T-helper 17 cell (primary cell): ENCODE results near the gene SORL1-AS1.

ENCODE experiments used
- ATAC-seq: fragments of 150-1000 bp; cut with Tn5 transposase; 2 replicates; pipeline ENCODE4 v1.10.0; 2021; ENCODE audit warnings: mild to moderate bottlenecking, moderate library complexity
- DNase-seq, 3 donors: peaks; one replicate each; pipeline versions ENCODE4 v3.0.0 to v3.0.0-alpha.2; 2020 to 2021
- H3K9me3 ChIP-seq: one replicate; pipeline ENCODE4 v1.7.0; 2013; ENCODE audit warnings: low read length, mild to moderate bottlenecking; ENCODE audit not compliant: control insufficient read depth, poor library complexity, severe bottlenecking
- H3K27ac Mint-ChIP-seq: one replicate; pipeline ENCODE4 v1.8.0; 2022; ENCODE audit warnings: mild to moderate bottlenecking, moderate library complexity, mixed read lengths
- H3K27me3 Mint-ChIP-seq: one replicate; pipeline ENCODE4 v1.8.0; 2022; ENCODE audit warnings: mixed read lengths
- H3K36me3 Mint-ChIP-seq: one replicate; pipeline ENCODE4 v1.8.0; 2022; ENCODE audit warnings: low read depth, mixed read lengths
- H3K4me1 Mint-ChIP-seq: one replicate; pipeline ENCODE4 v1.8.0; 2022; ENCODE audit warnings: mild to moderate bottlenecking, mixed read lengths
- H3K4me3 Mint-ChIP-seq: one replicate; pipeline ENCODE4 v1.8.0; 2022; ENCODE audit warnings: mild to moderate bottlenecking, moderate library complexity, mixed read lengths

Gene SORL1-AS1

DNA sequence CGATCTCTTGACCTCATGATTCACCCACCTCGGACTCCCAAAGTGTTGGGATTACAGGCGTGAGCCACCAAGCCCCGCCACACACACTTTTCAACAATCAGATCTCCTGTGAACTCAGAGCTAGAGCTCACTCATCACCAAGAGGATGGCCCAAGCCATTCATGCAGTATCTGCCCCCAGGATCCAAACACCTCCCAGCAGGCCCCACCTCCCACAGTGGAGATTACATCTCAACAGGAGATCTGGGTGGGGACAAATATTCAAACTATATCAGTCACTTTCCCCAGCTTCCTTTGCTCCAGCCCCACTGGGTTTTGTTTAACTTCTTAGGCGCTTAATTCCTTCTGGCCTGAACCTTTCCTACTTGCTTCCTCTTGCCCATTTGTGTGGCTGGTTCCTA is 26.9 kb downstream of the SORL1-AS1 start:
- ATAC-seq = no peak
- Mint-ChIP-seq H3K4me1 (peaks cover 20% of the 10 kb centered on the region), H3K4me3 (no peak overlapping the region), H3K27ac (peak overlapping the region; percentile 72), H3K36me3 (no peaks in the 10 kb centered on the region), H3K27me3 (no peaks in the 10 kb centered on the region)
- no peak for DNase-seq
- H3K9me3 ChIP-seq = no peaks in the 10 kb centered on the region

GRCh38 chr11:121422675-121423074 is 30.1 kb downstream of the SORL1-AS1 start:
- ATAC-seq (peak; percentile 7), DNase-seq (no peak)
- no peak overlapping the region for H3K4me3 Mint-ChIP-seq
- H3K27me3 Mint-ChIP-seq = no peaks in the 10 kb centered on the region
- peak overlapping the region; percentile 39 for H3K27ac Mint-ChIP-seq
- no peaks in the 10 kb centered on the region for H3K36me3 Mint-ChIP-seq
- peaks cover 35% of the 10 kb centered on the region for H3K4me1 Mint-ChIP-seq
- H3K9me3 ChIP-seq = no peaks in the 10 kb centered on the region

- no peak for ATAC-seq
- Mint-ChIP-seq H3K4me3 (no peak overlapping the region), H3K36me3 (no peaks in the 10 kb centered on the region), H3K27ac (peak overlapping the region; percentile 95), H3K4me1 (peaks cover 40% of the 10 kb centered on the region), H3K27me3 (no peaks in the 10 kb centered on the region)
- no peak for DNase-seq
- no peaks in the 10 kb centered on the region for H3K9me3 ChIP-seq
These were observed 31.4 kb downstream of the SORL1-AS1 start for GRCh38 chr11:121421149-121421901.

DNA sequence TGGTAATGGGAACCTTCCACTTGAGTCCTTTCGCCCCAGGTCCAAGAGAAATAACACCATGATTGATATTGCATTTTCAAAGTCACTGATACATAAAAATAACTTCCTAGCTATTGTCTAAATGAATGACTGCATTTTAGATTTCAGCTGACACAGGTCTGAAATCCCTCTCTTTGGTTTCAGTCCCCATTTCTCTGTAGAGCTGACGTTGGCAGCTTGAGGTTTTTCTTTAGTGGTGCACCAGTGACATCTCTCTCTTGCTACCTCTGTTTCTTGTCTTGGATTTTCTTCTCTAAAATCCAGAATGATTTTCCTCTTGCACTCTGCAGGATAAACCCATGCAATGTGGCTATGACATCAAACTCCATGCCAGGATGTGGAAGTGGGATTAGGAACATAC is 32.4 kb downstream of the SORL1-AS1 start:
- DNase-seq (no peak), ATAC-seq (no peak)
- H3K4me3 Mint-ChIP-seq = no peak overlapping the region
- peak overlapping the region; percentile 95 for H3K27ac Mint-ChIP-seq
- H3K27me3 Mint-ChIP-seq = no peaks in the 10 kb centered on the region
- H3K9me3 ChIP-seq = no peaks in the 10 kb centered on the region
- peaks cover 44% of the 10 kb centered on the region for H3K4me1 Mint-ChIP-seq
- H3K36me3 Mint-ChIP-seq = no peaks in the 10 kb centered on the region

GRCh38 chr11:121419836-121420235 is 32.9 kb downstream of the SORL1-AS1 start:
- no peaks in the 10 kb centered on the region for H3K9me3 ChIP-seq
- H3K27me3 Mint-ChIP-seq = no peaks in the 10 kb centered on the region
- no peak for DNase-seq
- H3K4me3 Mint-ChIP-seq = no peak overlapping the region
- ATAC-seq = no peak
- H3K36me3 Mint-ChIP-seq = no peaks in the 10 kb centered on the region
- peak overlapping the region; percentile 95 for H3K27ac Mint-ChIP-seq
- peaks cover 48% of the 10 kb centered on the region for H3K4me1 Mint-ChIP-seq

DNA sequence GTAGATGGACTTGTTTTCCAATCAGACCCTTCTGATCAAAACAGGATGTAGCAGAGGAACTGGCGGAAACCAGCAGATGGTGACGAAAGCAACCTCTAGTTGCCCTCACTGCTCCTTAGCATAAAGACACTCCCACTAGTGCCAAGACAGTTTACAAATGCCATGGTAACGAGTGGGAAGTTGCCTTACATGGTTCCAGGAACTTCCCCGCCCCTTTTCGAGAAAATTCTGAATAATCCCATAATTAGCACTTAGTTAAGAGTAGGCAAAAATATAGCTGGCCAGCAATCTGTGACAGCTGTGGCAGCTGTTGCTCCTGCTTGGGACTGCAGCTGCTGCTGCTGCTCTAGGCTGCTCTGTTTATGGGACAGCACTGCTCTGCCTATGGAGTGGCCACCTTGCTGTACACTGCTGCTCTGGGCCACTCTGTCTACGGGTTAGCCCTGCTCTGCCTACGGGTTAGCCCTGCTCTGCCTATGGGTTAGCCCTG is 34.1 kb downstream of the SORL1-AS1 start:
- H3K9me3 ChIP-seq = no peaks in the 10 kb centered on the region
- peak; percentile 86 for ATAC-seq
- Mint-ChIP-seq H3K4me3 (peak overlapping the region; percentile 25), H3K27ac (peak overlapping the region; percentile 95), H3K4me1 (peaks cover 46% of the 10 kb centered on the region), H3K27me3 (no peaks in the 10 kb centered on the region), H3K36me3 (no peaks in the 10 kb centered on the region)
- peak in 2 of 3 donors; percentile 18 to 33 for DNase-seq

DNA sequence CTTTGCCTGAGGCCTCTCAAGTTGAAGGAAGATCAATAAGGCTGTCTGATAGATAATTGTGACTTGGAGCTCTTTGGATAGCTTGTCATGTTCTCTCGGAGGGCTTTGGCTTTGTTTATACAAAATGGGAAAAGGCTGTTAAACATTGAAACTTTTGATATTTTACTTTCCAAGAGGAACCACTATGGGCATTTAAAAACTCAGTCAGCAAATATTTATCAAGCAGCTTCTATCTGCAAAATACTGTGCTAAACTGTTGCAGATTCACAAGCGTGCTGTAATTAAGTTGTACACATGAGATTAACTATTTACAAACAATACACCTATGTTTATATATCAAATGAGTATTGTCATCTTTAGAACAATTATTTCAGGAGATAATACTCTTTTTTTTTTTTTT is 35.2 kb downstream of the SORL1-AS1 start:
- H3K36me3 Mint-ChIP-seq = no peaks in the 10 kb centered on the region
- peaks cover 42% of the 10 kb centered on the region for H3K4me1 Mint-ChIP-seq
- DNase-seq = no peak
- no peak for ATAC-seq
- H3K4me3 Mint-ChIP-seq = peak overlapping the region; percentile 50
- peak overlapping the region; percentile 95 for H3K27ac Mint-ChIP-seq
- no peaks in the 10 kb centered on the region for H3K27me3 Mint-ChIP-seq
- no peaks in the 10 kb centered on the region for H3K9me3 ChIP-seq

DNA sequence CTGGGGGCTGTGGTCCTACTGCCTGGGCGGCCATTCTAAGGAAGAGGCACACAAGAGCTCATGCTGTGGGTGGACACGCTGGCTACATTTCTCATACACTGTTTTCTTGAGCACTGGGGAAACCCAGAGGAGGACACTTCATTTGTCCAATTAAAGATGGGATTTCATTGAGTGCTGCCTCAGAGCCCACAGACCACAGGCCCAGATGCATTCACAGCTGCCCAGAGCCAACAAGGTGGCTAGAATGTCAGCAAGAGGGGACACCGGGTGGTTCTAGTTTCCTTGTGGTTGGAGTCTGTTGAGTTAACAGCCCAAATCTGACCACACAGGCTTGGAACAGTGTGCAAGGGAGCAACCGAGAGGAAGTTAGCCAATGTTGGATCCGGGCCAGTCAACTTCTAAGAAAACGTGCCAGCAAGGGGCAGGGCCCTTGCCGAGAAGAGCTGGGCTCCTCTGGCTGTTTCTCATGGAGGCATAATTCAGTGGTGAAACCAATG is 35.7 kb downstream of the SORL1-AS1 start:
- peak in 1 of 3 donors; percentile 35 for DNase-seq
- no peaks in the 10 kb centered on the region for H3K9me3 ChIP-seq
- Mint-ChIP-seq H3K27ac (peak overlapping the region; percentile 95), H3K36me3 (no peaks in the 10 kb centered on the region), H3K4me3 (peak overlapping the region; percentile 50), H3K27me3 (no peaks in the 10 kb centered on the region), H3K4me1 (peaks cover 39% of the 10 kb centered on the region)
- peak; percentile 56 for ATAC-seq

GRCh38 chr11:121415856-121416255 is 36.9 kb downstream of the SORL1-AS1 start:
- H3K4me3 Mint-ChIP-seq = no peak overlapping the region

DNA sequence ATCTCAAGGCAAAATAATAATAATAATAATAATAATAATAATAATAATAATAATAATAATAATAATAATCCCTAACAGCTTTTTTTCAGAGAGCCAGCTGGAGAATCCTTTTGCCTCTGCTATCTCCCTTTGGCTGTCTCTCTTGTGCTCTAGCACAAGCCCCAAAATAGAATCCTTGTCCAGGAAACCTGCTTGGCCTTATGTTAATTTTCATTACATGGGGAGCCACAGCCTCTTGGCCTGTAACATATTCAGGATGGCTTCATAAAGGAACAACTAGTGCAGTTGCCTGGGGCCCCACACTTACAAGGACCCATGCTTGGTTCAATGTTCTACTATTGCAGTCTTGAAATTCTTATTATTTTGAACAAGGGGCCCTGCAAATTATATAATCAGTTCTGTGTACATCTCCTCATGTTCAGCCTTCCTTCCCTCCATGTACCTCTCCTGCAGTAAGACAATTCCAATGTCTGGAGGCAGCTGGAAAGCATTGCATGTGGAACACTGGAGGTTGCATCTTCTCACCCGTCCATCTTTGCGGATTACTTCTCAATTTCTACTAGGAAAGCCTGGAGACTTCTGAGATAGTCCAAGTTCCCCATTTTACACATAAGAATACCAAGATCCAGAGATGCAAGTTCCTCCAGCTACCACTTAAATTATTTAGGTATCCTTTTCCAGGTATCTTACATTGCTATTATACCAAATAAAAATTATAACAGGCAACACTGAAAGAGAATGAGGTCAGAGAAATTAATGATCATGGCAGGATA is 38.4 kb downstream of the SORL1-AS1 start:
- Mint-ChIP-seq H3K4me3 (no peak overlapping the region), H3K27me3 (no peaks in the 10 kb centered on the region), H3K36me3 (no peaks in the 10 kb centered on the region), H3K4me1 (peaks cover 23% of the 10 kb centered on the region), H3K27ac (peak overlapping the region; percentile 87)
- H3K9me3 ChIP-seq = no peaks in the 10 kb centered on the region
- DNase-seq (no peak), ATAC-seq (no peak)

More at GRCh38 chr11:121415856-121416255, 36.9 kb downstream of the SORL1-AS1 start:
- ATAC-seq (no peak), DNase-seq (no peak)
- Mint-ChIP-seq H3K36me3 (no peaks in the 10 kb centered on the region), H3K4me1 (peaks cover 31% of the 10 kb centered on the region), H3K27ac (peak overlapping the region; percentile 87), H3K27me3 (no peaks in the 10 kb centered on the region)
- no peaks in the 10 kb centered on the region for H3K9me3 ChIP-seq

DNA sequence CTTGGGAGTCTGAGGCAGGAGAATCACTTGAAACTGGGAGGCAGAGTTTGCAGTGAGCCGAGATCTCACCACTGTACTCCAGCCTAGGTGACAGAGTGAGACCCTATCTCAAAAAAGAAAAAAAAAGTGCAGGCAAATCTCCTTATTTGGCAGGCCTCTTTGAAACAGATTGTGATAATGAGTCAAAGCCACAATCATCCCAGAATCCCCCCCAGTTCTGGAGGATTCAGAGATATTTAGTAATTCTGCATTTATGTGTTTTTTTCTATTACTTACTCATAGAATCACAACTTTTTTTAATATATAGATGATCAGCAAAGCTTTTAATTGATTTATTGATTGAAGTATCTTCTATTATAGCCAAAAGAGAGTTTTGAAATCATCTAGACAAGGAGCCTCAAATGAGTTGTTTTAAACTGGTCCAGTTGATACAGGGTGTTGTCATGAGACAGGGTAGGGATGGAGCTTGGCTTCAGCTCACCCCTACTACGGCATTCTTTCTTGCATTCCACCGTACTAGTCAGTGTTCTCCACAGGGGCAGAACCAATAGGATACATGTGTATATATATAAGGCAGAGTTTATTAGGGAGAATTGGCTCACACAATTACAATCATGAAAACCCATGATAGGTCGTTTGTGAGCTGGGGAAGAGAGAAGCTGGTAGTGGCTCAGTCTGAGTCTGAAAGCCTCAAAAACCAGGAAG is 39.9 kb downstream of the SORL1-AS1 start:
- no peaks in the 10 kb centered on the region for H3K9me3 ChIP-seq
- ATAC-seq = no peak
- Mint-ChIP-seq H3K4me3 (no peak overlapping the region), H3K27ac (no peak overlapping the region), H3K27me3 (no peaks in the 10 kb centered on the region), H3K36me3 (no peaks in the 10 kb centered on the region), H3K4me1 (peaks cover 17% of the 10 kb centered on the region)
- no peak for DNase-seq

DNA sequence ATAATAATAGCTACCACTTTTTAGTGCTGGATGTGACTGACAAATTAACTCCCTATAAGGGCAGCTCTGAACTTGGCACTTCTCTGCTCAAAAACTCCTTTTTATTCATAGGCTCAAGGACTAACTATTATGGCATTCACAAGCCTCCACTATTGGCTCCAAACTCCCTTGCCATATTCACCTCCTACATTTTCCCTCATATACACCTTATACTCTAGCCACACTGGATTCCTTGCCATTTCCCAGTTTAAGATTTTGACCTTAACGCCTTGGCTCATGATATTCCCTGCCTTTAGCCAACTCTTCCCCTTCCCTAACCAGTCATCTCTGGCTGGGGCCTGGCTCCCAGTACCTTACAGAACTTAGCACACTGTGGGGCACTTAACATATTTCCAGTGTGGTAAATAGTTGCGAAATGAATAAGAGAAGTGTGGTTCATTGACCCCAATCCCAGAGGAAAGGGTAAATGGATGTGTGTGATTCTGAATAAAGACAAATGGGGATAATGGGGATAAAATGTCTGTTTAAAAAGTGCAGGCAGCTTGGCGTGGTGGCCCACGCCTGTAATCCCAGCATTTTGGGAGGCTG is 40.7 kb downstream of the SORL1-AS1 start:
- Mint-ChIP-seq H3K27ac (peak overlapping the region; percentile 34), H3K4me3 (no peak overlapping the region)
- DNase-seq = no peak

More for the DNA sequence above, 40.7 kb downstream of the SORL1-AS1 start:
- H3K36me3 Mint-ChIP-seq = no peaks in the 10 kb centered on the region
- H3K9me3 ChIP-seq = no peaks in the 10 kb centered on the region
- ATAC-seq = no peak
- peaks cover 10% of the 10 kb centered on the region for H3K4me1 Mint-ChIP-seq
- H3K27me3 Mint-ChIP-seq = no peaks in the 10 kb centered on the region
